ENCODE measurements around the gene SDSL. TPM values are rescaled to one million over a fixed set of nuclear protein-coding genes. Genes with fewer than 3 reads are reported as not detected.

SDSL gene
- total RNA-seq, 2 donors from 2014 or later: 7.5 to 15.2 TPM

GRCh38 chr12:113428482-113428881 is 6.3 kb downstream of the SDSL start:
- Histone ChIP-seq H3K4me3 (no peak overlapping the region), H3K27ac (no peak overlapping the region), H3K27me3 (no peaks in the 10 kb centered on the region), H3K36me3 (replicated peaks in 1 of 2; ENCODE audit: insufficient read depth in 1 of 2, low read depth in 2 of 2) (no peaks in the 10 kb centered on the region), H3K4me1 (peaks cover 2% of the 10 kb centered on the region), H3K9me3 (no peaks in the 10 kb centered on the region)
- DNase-seq: no peak
- intact Hi-C loops (cut with DNase I): loop anchor here (10.0 kb wide), 2 partner anchors 114 to 234 kb away; no protein-coding TSS in a partner anchor
- no peak for ATAC-seq
- 87 to 100% methylated on average over 1 of the region's 1 CpG for whole genome bisulfite sequencing, 2 donors
- TF ChIP-seq POLR2A (IDR thresholded peaks at IDR 0.05) (no peak), CTCF (IDR thresholded peaks at IDR 0.05) (no peak)

GRCh38 chr12:113432986-113433385 is 10.8 kb downstream of the SDSL start:
- no peaks in the 10 kb centered on the region for H3K36me3 ChIP-seq (replicated peaks in 1 of 2; ENCODE audit: insufficient read depth in 1 of 2, low read depth in 2 of 2)
- H3K9me3 ChIP-seq: no peaks in the 10 kb centered on the region
- DNase-seq (no peak), ATAC-seq (no peak)
- no peak overlapping the region for H3K27ac ChIP-seq
- TF ChIP-seq CTCF (IDR thresholded peaks at IDR 0.05): no peak
- no peak for TF ChIP-seq POLR2A (IDR thresholded peaks at IDR 0.05)
- no peak overlapping the region for H3K4me3 ChIP-seq
- intact Hi-C loops (cut with DNase I): loop anchor here (10.0 kb wide), 1 partner anchor 482 kb away; no protein-coding TSS in a partner anchor
- no peaks in the 10 kb centered on the region for H3K4me1 ChIP-seq
- no peaks in the 10 kb centered on the region for H3K27me3 ChIP-seq

GRCh38 chr12:113435367-113435766 is 13.2 kb downstream of the SDSL start:
- Histone ChIP-seq H3K4me3 (no peak overlapping the region), H3K4me1 (peaks cover 5% of the 10 kb centered on the region), H3K27ac (no peak overlapping the region), H3K27me3 (no peaks in the 10 kb centered on the region), H3K9me3 (no peaks in the 10 kb centered on the region), H3K36me3 (replicated peaks in 1 of 2; ENCODE audit: insufficient read depth in 1 of 2, low read depth in 2 of 2) (no peaks in the 10 kb centered on the region)
- intact Hi-C loops (cut with DNase I): loop anchor here (10.0 kb wide), 1 partner anchor 479 kb away; no protein-coding TSS in a partner anchor
- no peak for ATAC-seq
- TF ChIP-seq POLR2A (IDR thresholded peaks at IDR 0.05) (no peak), CTCF (IDR thresholded peaks at IDR 0.05) (no peak)
- WGBS, 2 donors: 93 to 100% methylated on average over 2 to 4 of the region's 5 CpGs
- DNase-seq: no peak

GRCh38 chr12:113436586-113436985 is 14.4 kb downstream of the SDSL start:
- 67 to 78% methylated on average over 3 to 6 of the region's 6 CpGs for WGBS, 2 donors
- no peaks in the 10 kb centered on the region for H3K9me3 ChIP-seq
- TF ChIP-seq CTCF (IDR thresholded peaks at IDR 0.05) (no peak), POLR2A (IDR thresholded peaks at IDR 0.05) (no peak)
- no peaks in the 10 kb centered on the region for H3K36me3 ChIP-seq (replicated peaks in 1 of 2; ENCODE audit: insufficient read depth in 1 of 2, low read depth in 2 of 2)
- no peak overlapping the region for H3K4me3 ChIP-seq
- H3K4me1 ChIP-seq: peaks cover 15% of the 10 kb centered on the region
- no peak overlapping the region for H3K27ac ChIP-seq
- ATAC-seq: no peak
- H3K27me3 ChIP-seq: no peaks in the 10 kb centered on the region
- intact Hi-C loops (cut with DNase I): loop anchor here (10.0 kb wide), 1 partner anchor 478 kb away; no protein-coding TSS in a partner anchor
- DNase-seq: no peak

- H3K27me3 ChIP-seq: no peaks in the 10 kb centered on the region
- WGBS, 2 donors: 80 to 85% methylated on average over 6 of the region's 6 CpGs
- no peaks in the 10 kb centered on the region for H3K36me3 ChIP-seq (replicated peaks in 1 of 2; ENCODE audit: insufficient read depth in 1 of 2, low read depth in 2 of 2)
- DNase-seq: no peak
- peaks cover 20% of the 10 kb centered on the region for H3K4me1 ChIP-seq
- H3K27ac ChIP-seq: no peak overlapping the region
- no peak overlapping the region for H3K4me3 ChIP-seq
- no peak for TF ChIP-seq POLR2A (IDR thresholded peaks at IDR 0.05)
- no peak for TF ChIP-seq CTCF (IDR thresholded peaks at IDR 0.05)
- H3K9me3 ChIP-seq: no peaks in the 10 kb centered on the region
- intact Hi-C loops (cut with DNase I): loop anchor here (10.0 kb wide), 1 partner anchor 478 kb away; no protein-coding TSS in a partner anchor
- ATAC-seq: no peak
Observed at GRCh38 chr12:113436993-113437728, 15.0 kb downstream of the SDSL start.

Measured in body of pancreas (tissue), 4 donors.